AG04449 (cell line): Measurements from ENCODE around the gene CD81.

ENCODE experiments used
- CTCF ChIA-PET: fragments of 350-600 bp; formaldehyde crosslinking; extraction: SDS; loops from one replicate; lab custom pipeline; 2021; ENCODE audit warnings: antibody characterized with exemption; lab: Yijun Ruan, JAX
- POLR2A ChIA-PET: fragments of 400-600, 350-600 bp; formaldehyde crosslinking; extraction: SDS; loops from one replicate; lab custom pipeline; 2020; ENCODE audit warnings: antibody characterized with exemption, inconsistent platforms; lab: Yijun Ruan, JAX
- DNase-seq: peaks from one replicate; pipeline ENCODE4 v3.0.0-alpha.2; 2010; ENCODE audit warnings: low read depth, low spot score
- H3K4me3 ChIP-seq: 2 replicates; pipeline ENCODE4 v1.5.1; 2011; ENCODE audit warnings: low read depth, mild to moderate bottlenecking, control low read depth, low read length
- TF ChIP-seq, protein P1 (sequence below): IDR thresholded peaks from one replicate; pipeline ENCODE4 v1.5.1; 2011; ENCODE audit warnings: mild to moderate bottlenecking, moderate library complexity, low read length, control low read depth, inconsistent platforms; ENCODE audit not compliant: insufficient read depth; ENCODE audit errors: missing control alignments

Gene CD81

DNA sequence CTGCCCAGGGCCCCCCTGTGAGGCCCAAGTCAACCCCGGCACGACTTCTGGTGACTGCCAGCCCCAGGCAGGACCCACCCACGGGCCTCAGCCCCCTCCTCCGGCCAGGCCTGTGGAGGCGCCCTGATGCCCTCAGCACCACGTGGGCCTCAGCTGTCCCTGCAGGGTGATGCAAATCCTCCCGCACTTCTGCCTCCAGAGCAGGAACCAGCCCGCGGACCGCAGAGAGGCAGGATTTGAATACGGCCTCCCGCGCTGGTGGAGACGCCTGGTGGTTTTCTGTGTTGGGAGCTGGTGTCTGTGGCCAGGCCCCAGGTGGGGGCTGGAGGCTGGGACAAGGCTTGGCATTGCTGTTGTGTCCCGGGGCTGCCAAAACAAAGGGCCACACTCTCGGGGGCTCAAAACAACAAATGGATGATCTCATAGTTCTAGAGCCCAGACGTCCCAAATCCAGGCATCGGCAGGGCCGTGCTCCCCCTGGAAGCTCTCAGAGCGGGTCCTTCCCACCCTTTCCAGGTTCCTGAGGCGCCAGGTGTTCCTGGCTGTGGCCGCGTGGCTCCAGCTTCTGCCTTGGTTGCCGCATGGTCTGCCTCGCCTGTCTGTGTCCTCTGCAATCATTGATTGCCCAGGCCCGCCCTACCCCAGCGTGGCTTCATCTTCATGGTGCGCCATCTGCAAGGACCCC lies 47.8 kb downstream of the CD81 start:
- H3K4me3 ChIP-seq = no peak overlapping the region
- CTCF ChIA-PET = interaction anchor here (0.7 to 13.3 kb wide), 8 partner anchors 104 to 468 kb away, joined by 3 to 381 read pairs (median 17); partner anchors contain the start of genes C11orf21 and TSPAN32
- DNase-seq = no peak
- POLR2A ChIA-PET = no interaction called here
- TF ChIP-seq, protein P1, sequence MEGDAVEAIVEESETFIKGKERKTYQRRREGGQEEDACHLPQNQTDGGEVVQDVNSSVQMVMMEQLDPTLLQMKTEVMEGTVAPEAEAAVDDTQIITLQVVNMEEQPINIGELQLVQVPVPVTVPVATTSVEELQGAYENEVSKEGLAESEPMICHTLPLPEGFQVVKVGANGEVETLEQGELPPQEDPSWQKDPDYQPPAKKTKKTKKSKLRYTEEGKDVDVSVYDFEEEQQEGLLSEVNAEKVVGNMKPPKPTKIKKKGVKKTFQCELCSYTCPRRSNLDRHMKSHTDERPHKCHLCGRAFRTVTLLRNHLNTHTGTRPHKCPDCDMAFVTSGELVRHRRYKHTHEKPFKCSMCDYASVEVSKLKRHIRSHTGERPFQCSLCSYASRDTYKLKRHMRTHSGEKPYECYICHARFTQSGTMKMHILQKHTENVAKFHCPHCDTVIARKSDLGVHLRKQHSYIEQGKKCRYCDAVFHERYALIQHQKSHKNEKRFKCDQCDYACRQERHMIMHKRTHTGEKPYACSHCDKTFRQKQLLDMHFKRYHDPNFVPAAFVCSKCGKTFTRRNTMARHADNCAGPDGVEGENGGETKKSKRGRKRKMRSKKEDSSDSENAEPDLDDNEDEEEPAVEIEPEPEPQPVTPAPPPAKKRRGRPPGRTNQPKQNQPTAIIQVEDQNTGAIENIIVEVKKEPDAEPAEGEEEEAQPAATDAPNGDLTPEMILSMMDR = no peak

DNA sequence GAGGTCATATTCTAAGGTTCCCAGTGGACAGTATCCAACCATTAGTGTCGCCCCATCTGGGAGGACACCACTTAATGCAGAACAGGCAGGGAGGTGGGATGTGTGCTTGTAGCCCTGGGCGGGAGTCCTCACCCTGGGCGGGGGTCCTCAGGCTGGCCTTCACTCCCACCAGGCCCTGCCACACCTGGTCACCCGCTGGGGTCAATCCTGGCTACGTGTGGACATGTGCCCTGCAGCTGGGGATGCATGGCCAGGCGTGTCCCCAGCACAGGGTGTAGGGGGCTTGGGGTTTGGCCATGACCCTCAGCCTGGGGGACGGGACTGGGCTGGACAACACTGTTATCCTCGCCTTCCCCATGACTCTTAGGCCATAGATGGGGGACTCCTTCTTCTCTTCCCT lies 48.4 kb downstream of the CD81 start:
- POLR2A ChIA-PET = no interaction called here
- no peak overlapping the region for H3K4me3 ChIP-seq
- TF ChIP-seq, protein P1 = no peak
- CTCF ChIA-PET = interaction anchor here (0.7 to 13.3 kb wide), 8 partner anchors 25 to 467 kb away, joined by 3 to 381 read pairs (median 8); partner anchors contain the start of genes C11orf21, TSPAN32 and TSSC4
- no peak for DNase-seq

DNA sequence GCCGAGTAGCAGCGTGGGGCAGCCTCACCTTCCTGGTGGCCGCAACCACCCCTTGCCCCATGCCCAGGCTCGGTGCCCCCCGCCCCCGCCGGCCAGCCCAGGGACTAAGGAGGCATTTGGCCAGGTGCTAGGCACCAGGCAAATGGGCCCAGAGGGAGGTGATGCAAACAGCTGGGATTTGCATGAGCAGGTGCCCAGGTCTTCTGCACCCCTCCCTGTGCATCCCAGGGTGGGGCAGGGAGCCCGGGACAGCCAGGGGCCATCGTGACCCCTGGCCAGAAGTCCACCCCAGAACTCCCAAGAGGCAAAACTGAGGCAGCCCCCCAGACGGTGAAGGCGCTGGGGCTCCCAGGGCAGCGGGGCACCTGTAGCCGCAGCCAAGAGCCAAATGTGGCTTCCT lies 49.1 kb downstream of the CD81 start:
- no peak for DNase-seq
- no peak overlapping the region for H3K4me3 ChIP-seq
- TF ChIP-seq, protein P1 = no peak
- ChIA-PET POLR2A (no interaction called here), CTCF (interaction anchor here (0.8 to 13.3 kb wide), 7 partner anchors 25 to 466 kb away, joined by 3 to 381 read pairs (median 6); partner anchors contain the start of genes C11orf21, TSPAN32 and TSSC4)

- no peak for DNase-seq
- ChIA-PET CTCF (interaction anchor here (0.8 to 13.3 kb wide), 11 partner anchors 8 to 466 kb away, joined by 3 to 381 read pairs (median 4); partner anchors contain the start of genes C11orf21, TSPAN32 and TSSC4), POLR2A (no interaction called here)
- H3K4me3 ChIP-seq = no peak overlapping the region
- TF ChIP-seq, protein P1 = no peak
These were observed 49.9 kb downstream of the CD81 start for GRCh38 chr11:2426826-2427521.

- ChIA-PET POLR2A (no interaction called here), CTCF (interaction anchor here (0.7 to 9.7 kb wide), 9 partner anchors 9 to 465 kb away, joined by 3 to 226 read pairs (median 5); no protein-coding TSS in a partner anchor)
- TF ChIP-seq, protein P1 = no peak
- no peak overlapping the region for H3K4me3 ChIP-seq
- DNase-seq = no peak
These were observed 50.7 kb downstream of the CD81 start for GRCh38 chr11:2427721-2428321.
